CD14-positive monocyte (primary cell): Measurements from ENCODE around the gene RCN2. TPM values are rescaled to one million over a fixed set of nuclear protein-coding genes. Genes with fewer than 3 reads are reported as not detected.

Source experiments
- DNase-seq, 3 donors: peaks; one replicate each; pipeline ENCODE4 v3.0.0-alpha.2; 2011 to 2022
- H2AFZ ChIP-seq: 2 replicates; pipeline ENCODE4 v1.6.0; 2012; ENCODE audit warnings: mild to moderate bottlenecking, low read depth, low read length, inconsistent platforms; ENCODE audit not compliant: insufficient read depth, poor library complexity, severe bottlenecking
- H3K27ac ChIP-seq, 2 donors: 1 replicate in 1 of 2; 2 replicates in 1 of 2; pipeline ENCODE4 v1.5.1; 2012 to 2013; ENCODE audit warnings: low read length in 2 of 2, control low read depth in 1 of 2, inconsistent platforms in 1 of 2, low read depth in 1 of 2, mild to moderate bottlenecking in 1 of 2
- H3K27me3 ChIP-seq, 2 donors: one replicate each; pipeline versions ENCODE4 v1.6.0 to v1.6.1; 2011 to 2013; ENCODE audit warnings: low read length in 2 of 2; ENCODE audit not compliant: control insufficient read depth in 2 of 2, insufficient read depth in 2 of 2
- H3K36me3 ChIP-seq, 2 donors: replicated peaks in 1 of 2; 1 replicate in 1 of 2; 2 replicates in 1 of 2; pipeline versions ENCODE4 v1.5.1 to v1.6.1; 2012 to 2013; ENCODE audit warnings: low read length in 2 of 2, control low read depth in 1 of 2, inconsistent platforms in 1 of 2, mild to moderate bottlenecking in 1 of 2; ENCODE audit not compliant: insufficient read depth in 2 of 2, control insufficient read depth in 1 of 2
- H3K4me1 ChIP-seq, 2 donors: 1 replicate in 1 of 2; 2 replicates in 1 of 2; pipeline versions ENCODE4 v1.5.1 to v1.6.1; 2012 to 2013; ENCODE audit warnings: low read length in 2 of 2, control low read depth in 1 of 2, inconsistent platforms in 1 of 2, mild to moderate bottlenecking in 1 of 2, moderate library complexity in 1 of 2; ENCODE audit not compliant: insufficient read depth in 2 of 2, control insufficient read depth in 1 of 2
- H3K4me2 ChIP-seq: replicated peaks from 2 replicates; pipeline ENCODE3; 2012; ENCODE audit warnings: low read length, moderate library complexity, mild to moderate bottlenecking; ENCODE audit not compliant: poor library complexity, severe bottlenecking; ENCODE audit errors: extremely low read depth
- H3K4me3 ChIP-seq, 3 experiments: fragments of 200-600 bp in 1 of 3; sonication (generic) in 1 of 3; replicated peaks in 1 of 3; 1 replicate in 2 of 3; 2 replicates in 1 of 3; pipeline ENCODE4 v1.5.1; 2011 to 2013; ENCODE audit warnings: low read length in 3 of 3, mild to moderate bottlenecking in 3 of 3, control low read depth in 2 of 3, low read depth in 2 of 3, inconsistent platforms in 1 of 3, moderate library complexity in 1 of 3
- H3K79me2 ChIP-seq: 2 replicates; pipeline ENCODE4 v1.6.0; 2012; ENCODE audit warnings: mild to moderate bottlenecking, control low read depth, inconsistent platforms, low read length, moderate library complexity; ENCODE audit not compliant: insufficient read depth
- H3K9ac ChIP-seq: 2 replicates; pipeline ENCODE4 v1.6.0; 2017; ENCODE audit warnings: low read length, mild to moderate bottlenecking; ENCODE audit not compliant: insufficient read depth, poor library complexity, severe bottlenecking
- H3K9me3 ChIP-seq, 2 donors: replicated peaks in 1 of 2; 1 replicate in 1 of 2; 2 replicates in 1 of 2; pipeline versions ENCODE4 v1.5.1 to v1.6.1; 2012 to 2013; ENCODE audit warnings: low read length in 2 of 2, control low read depth in 1 of 2; ENCODE audit not compliant: control insufficient read depth in 1 of 2, insufficient read depth in 1 of 2
- H4K20me1 ChIP-seq: 2 replicates; pipeline ENCODE4 v1.6.0; 2012; ENCODE audit warnings: mild to moderate bottlenecking, low read length, control low read depth, moderate library complexity; ENCODE audit not compliant: insufficient read depth
- H3K27ac Mint-ChIP-seq, 7 donors: one replicate each; pipeline ENCODE4 v1.8.0; 2020; ENCODE audit warnings: mild to moderate bottlenecking in 7 of 7, mixed read lengths in 7 of 7, moderate library complexity in 6 of 7, inconsistent platforms in 2 of 7
- H3K27me3 Mint-ChIP-seq, 3 donors: one replicate each; pipeline ENCODE4 v1.8.0; 2021 to 2022; ENCODE audit warnings: low read depth in 3 of 3, mild to moderate bottlenecking in 3 of 3, mixed read lengths in 3 of 3, moderate library complexity in 3 of 3, inconsistent platforms in 1 of 3
- H3K36me3 Mint-ChIP-seq, 2 donors: one replicate each; pipeline ENCODE4 v1.8.0; 2020; ENCODE audit warnings: mixed read lengths in 2 of 2, inconsistent platforms in 1 of 2, mild to moderate bottlenecking in 1 of 2
- H3K4me1 Mint-ChIP-seq: one replicate; pipeline ENCODE4 v1.8.0; 2020; ENCODE audit warnings: mild to moderate bottlenecking, mixed read lengths
- H3K4me3 Mint-ChIP-seq, 2 donors: one replicate each; pipeline ENCODE4 v1.8.0; 2020; ENCODE audit warnings: mild to moderate bottlenecking in 2 of 2, mixed read lengths in 2 of 2, moderate library complexity in 1 of 2
- H3K9me3 Mint-ChIP-seq, 7 donors: one replicate each; pipeline ENCODE4 v1.8.0; 2020 to 2022; ENCODE audit warnings: mixed read lengths in 7 of 7, mild to moderate bottlenecking in 6 of 7, moderate library complexity in 6 of 7, inconsistent platforms in 2 of 7
- CTCF ChIP-seq: fragments of 200-600 bp; IDR thresholded peaks from one replicate; pipeline ENCODE4 v1.8.0; 2022; ENCODE audit warnings: antibody characterized with exemption, mild to moderate bottlenecking
- WGBS: methylation state at CpG from one replicate; pipeline ENCODE4 v1.1.5; 2013; ENCODE audit warnings: missing lambda C conversion rate; ENCODE audit not compliant: insufficient coverage; 5-methylcytosine and 5-hydroxymethylcytosine counted together
- intact Hi-C, 2 donors: fragments of 100-400 bp; cut with micrococcal nuclease; formaldehyde crosslinking; loops; one replicate each; pipeline versions ENCODE4 v1.15.0 to v1.15.1; 2023
- polyA plus RNA-seq, 3 donors: library from polyadenylated mRNA; depleted of rRNA in 1 of 3; unstranded in 2 of 3; stranded (reverse) in 1 of 3; fragments of 300-500 nt in 2 of 3; fragments of >200 nt in 1 of 3; fragmentation: Illumina TruSeq in 2 of 3; gene quantifications; 1 replicate in 2 of 3; 2 replicates in 1 of 3; pipeline ENCODE4 v1.2.3, GENCODE V29; 2012 to 2021

The RCN2 gene
- polyA plus RNA-seq, 3 donors, result 7.1 to 16.4 (median 13.2) TPM

GRCh38 chr15:76942331-76942730, 10.8 kb downstream of the RCN2 start:
- no peaks in the 10 kb centered on the region for H3K79me2 ChIP-seq
- H3K4me1 Mint-ChIP-seq, result peaks cover 14% of the 10 kb centered on the region
- TF ChIP-seq CTCF, result no peak
- DNase-seq, result no peak
- H3K4me1 ChIP-seq, result no peaks in the 10 kb centered on the region
- no peak overlapping the region for H3K27ac Mint-ChIP-seq
- H3K36me3 ChIP-seq, result peaks cover 15 to 47% of the 10 kb centered on the region in 2 donors
- no peak overlapping the region for H3K4me3 ChIP-seq
- no peak overlapping the region for H3K4me2 ChIP-seq
- no peak overlapping the region for H3K27ac ChIP-seq
- H3K9me3 Mint-ChIP-seq, result no peaks in the 10 kb centered on the region
- H3K36me3 Mint-ChIP-seq, result peaks cover 35 to 39% of the 10 kb centered on the region in 2 donors
- H3K9ac ChIP-seq, result no peak overlapping the region
- no peaks in the 10 kb centered on the region for H4K20me1 ChIP-seq
- H3K4me3 Mint-ChIP-seq, result no peak overlapping the region
- no peaks in the 10 kb centered on the region for H3K9me3 ChIP-seq
- no CpG with 5 or more reads among the region's 2 CpGs for WGBS
- intact Hi-C loops, result no loop called here
- H3K27me3 Mint-ChIP-seq, result peaks cover 0 to 1% (median 0%) of the 10 kb centered on the region in 3 donors
- H2AFZ ChIP-seq, result no peak overlapping the region
- H3K27me3 ChIP-seq, result no peaks in the 10 kb centered on the region

GRCh38 chr15:76945494-76946093, 14.0 kb downstream of the RCN2 start:
- no peak overlapping the region for H3K27ac Mint-ChIP-seq
- H3K36me3 ChIP-seq, result peaks cover 35 to 72% of the 10 kb centered on the region in 2 donors

More at GRCh38 chr15:76945494-76946093, 14.0 kb downstream of the RCN2 start:
- H2AFZ ChIP-seq, result no peak overlapping the region
- H3K4me2 ChIP-seq, result no peak overlapping the region
- Mint-ChIP-seq H3K27me3 (no peaks in the 10 kb centered on the region), H3K36me3 (peaks cover 47 to 53% of the 10 kb centered on the region in 2 donors), H3K9me3 (no peaks in the 10 kb centered on the region), H3K4me1 (peaks cover 10% of the 10 kb centered on the region), H3K4me3 (no peak overlapping the region)
- no peaks in the 10 kb centered on the region for H4K20me1 ChIP-seq
- 93% methylated on average over 1 of the region's 2 CpGs for WGBS
- H3K27me3 ChIP-seq, result no peaks in the 10 kb centered on the region
- no peak overlapping the region for H3K9ac ChIP-seq
- no peaks in the 10 kb centered on the region for H3K9me3 ChIP-seq
- TF ChIP-seq CTCF, result no peak
- intact Hi-C loops, result no loop called here
- no peak overlapping the region for H3K27ac ChIP-seq
- DNase-seq, result no peak
- no peaks in the 10 kb centered on the region for H3K4me1 ChIP-seq
- no peak overlapping the region for H3K4me3 ChIP-seq
- no peaks in the 10 kb centered on the region for H3K79me2 ChIP-seq
